GM19328 (cell line): ENCODE data around the gene S100A6.
"Not testable (repeated sequence)": the region's sequence is repeated elsewhere in the genome, so short reads cannot be mapped to it uniquely, and the experiment has no call there.

Experiments
- ATAC-seq: cut with Tn5 transposase; IDR thresholded peaks from one replicate; pipeline ENCODE4 v1.9.1; 2021; ENCODE audit warnings: mild to moderate bottlenecking, moderate library complexity; ENCODE audit not compliant: unreplicated experiment

Gene S100A6

GRCh38 chr1:153535242-153536011, at the start of gene S100A6:
S100A6 (minus strand) TSS chr1:153535991; CDS start chr1:153535339, 652 bp downstream.
- ATAC-seq = no peak

DNA sequence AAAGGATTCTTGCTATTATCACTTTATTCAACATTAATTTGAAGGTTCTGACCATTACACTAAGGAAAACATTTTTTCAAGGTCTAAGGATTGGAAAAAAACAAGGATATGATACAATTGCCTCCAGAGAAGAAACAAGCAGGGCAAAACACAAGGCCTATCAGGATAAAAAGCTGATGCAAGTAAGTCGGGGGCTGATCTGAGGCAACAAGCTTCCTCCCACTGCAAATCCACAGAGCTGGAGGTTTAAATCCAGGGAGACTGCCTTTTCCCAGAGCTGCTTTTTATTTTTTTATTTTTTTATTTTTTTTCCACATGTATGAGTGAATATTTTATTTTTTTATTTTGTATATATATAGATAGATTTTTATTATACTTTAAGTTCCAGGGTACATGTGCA, 49.2 kb upstream of the S100A6 start:
- no peak for ATAC-seq

GRCh38 chr1:153583976-153584375, 48.2 kb upstream of the S100A6 start:
- no peak for ATAC-seq

DNA sequence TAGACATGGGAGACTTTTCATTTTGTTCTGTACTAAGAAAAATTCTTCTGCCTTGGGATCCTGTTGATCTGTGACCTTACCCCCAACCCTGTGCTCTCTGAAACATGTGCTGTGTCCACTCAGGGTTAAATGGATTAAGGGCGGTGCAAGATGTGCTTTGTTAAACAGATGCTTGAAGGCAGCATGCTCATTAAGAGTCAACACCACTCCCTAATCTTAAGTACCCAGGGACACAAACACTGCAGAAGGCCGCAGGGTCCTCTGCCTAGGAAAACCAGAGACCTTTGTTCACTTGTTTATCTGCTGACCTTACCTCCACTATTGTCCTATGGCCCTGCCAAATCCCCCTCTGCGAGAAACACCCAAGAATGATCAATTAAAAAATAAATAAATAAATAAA, 47.7 kb upstream of the S100A6 start:
- ATAC-seq = not testable (repeated sequence)

- ATAC-seq = not testable (repeated sequence)
These were observed 47.0 kb upstream of the S100A6 start for GRCh38 chr1:153582836-153583235.

GRCh38 chr1:153578936-153579335, 43.1 kb upstream of the S100A6 start:
- no peak for ATAC-seq

- ATAC-seq = no peak
These were observed 42.7 kb upstream of the S100A6 start for GRCh38 chr1:153578490-153578889.

DNA sequence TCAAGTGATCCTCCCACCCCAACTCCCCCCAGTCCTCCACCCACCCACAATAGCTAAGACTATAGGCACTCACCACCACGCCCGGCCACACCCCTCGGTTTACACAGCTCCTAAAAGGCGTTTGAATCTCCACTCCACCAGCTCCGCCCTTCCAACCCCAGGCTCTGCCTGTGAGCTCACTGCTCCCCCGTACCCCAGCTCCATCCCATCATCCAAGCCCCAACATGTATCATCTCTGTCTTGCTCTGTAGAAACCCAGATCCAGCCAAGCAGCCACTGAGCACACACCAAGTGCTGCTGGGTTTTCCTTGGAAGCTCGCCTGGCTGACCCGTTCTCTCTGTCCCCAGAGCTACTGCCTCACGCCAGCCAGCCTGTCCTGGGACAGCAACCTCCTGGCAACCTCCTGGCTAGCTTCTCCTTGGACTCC, 41.8 kb upstream of the S100A6 start:
- no peak for ATAC-seq

DNA sequence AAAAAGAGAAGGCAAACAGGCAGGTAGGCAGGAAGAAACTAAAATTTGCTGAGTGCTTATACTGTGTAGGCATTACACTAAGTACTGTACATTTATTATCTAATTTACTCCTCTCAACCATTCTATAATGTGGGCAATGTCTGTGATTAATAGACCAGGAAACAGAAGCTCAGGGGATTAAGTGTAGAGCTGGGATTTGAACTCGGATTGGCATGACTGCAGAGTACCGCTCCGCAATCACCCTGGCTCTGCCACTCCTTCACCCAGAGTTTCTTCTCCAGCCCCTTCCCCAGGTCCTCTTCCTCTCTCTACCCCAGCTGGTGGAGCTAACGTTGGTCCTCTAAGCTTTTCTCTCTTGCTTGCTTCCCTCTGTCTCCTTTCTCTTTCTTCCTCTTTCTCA, 41.3 kb upstream of the S100A6 start:
- ATAC-seq = no peak

GRCh38 chr1:153575497-153575896, 39.7 kb upstream of the S100A6 start:
- not testable (repeated sequence) for ATAC-seq

GRCh38 chr1:153575081-153575491, 39.3 kb upstream of the S100A6 start:
- not testable (repeated sequence) for ATAC-seq

DNA sequence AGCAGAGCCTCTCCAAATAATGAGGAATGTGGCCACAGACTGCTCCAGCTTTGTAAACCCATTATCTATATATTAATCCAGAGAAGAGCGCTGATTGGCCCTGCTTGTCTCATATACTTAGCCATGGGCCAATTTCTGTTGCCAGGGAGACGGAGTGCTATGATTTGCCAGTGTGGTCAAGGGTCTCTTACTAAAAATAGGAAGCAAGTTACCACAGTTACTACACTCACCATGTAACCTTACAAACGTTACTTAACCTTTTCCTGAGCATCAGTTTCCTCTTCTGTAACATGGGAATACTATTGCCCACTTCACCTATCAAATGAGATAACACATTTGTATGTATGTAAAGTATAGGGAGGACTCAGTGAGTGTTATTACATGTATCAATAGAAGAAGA, 37.6 kb upstream of the S100A6 start:
- ATAC-seq = no peak

- no peak for ATAC-seq
These were observed 36.8 kb upstream of the S100A6 start for GRCh38 chr1:153572569-153573015.

- ATAC-seq = no peak
These were observed 35.9 kb upstream of the S100A6 start for GRCh38 chr1:153571706-153572105.

GRCh38 chr1:153570874-153571273, 35.1 kb upstream of the S100A6 start:
- ATAC-seq = no peak

DNA sequence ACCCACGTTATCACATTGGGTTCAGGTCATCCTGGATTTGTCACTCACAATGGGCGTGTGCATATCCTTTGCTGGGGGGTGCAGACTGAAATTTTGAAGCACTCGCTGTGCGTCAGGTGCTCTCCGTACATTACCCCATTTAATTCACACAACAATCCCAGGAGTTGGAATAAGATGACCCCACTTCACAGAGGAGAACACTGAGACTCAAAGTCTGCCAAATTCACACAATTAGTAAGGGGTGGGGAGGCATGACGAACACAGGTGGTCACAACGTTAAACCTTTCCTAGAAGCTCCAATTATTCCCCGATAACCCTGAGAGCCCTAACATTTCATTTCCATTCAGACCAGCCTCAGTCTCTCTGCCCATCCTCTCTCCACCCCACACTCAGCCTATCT, 33.7 kb upstream of the S100A6 start:
- no peak for ATAC-seq

DNA sequence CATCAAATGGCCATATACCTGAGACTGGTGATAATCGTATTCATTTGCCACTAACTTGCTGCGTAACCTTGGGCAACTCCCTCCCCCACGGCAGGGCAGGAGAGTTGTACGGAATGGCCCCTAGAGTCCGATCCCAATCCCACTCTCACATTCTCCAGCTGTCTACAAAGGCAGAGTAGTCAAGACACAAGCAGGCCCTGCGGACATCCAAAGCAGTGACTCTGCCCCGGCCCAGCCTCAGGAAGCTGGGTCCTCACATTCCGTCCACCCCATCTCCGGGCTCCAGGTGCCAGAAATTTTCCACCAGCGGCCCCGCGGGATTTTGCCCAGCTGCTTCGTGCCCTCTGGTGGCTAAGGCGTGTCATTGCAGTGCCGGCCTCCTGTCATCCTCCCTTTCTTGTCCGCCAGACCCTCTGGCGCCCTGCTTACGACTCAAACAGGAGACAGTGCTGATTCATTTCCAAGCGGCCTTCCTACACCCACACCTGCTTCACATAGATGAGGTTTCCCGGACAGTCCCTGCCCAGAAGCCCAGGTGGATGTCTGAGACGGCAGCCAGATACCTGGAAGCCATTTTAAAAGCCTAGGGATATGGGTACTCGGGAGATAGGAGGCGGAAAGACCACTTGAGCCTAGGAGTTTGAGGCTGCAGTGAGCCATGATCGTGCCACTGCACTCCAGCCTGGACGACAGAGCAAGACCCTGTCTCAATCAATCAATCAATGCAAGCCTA, 32.7 kb upstream of the S100A6 start:
- no peak for ATAC-seq

GRCh38 chr1:153567621-153568366, 32.0 kb upstream of the S100A6 start:
- no peak for ATAC-seq

DNA sequence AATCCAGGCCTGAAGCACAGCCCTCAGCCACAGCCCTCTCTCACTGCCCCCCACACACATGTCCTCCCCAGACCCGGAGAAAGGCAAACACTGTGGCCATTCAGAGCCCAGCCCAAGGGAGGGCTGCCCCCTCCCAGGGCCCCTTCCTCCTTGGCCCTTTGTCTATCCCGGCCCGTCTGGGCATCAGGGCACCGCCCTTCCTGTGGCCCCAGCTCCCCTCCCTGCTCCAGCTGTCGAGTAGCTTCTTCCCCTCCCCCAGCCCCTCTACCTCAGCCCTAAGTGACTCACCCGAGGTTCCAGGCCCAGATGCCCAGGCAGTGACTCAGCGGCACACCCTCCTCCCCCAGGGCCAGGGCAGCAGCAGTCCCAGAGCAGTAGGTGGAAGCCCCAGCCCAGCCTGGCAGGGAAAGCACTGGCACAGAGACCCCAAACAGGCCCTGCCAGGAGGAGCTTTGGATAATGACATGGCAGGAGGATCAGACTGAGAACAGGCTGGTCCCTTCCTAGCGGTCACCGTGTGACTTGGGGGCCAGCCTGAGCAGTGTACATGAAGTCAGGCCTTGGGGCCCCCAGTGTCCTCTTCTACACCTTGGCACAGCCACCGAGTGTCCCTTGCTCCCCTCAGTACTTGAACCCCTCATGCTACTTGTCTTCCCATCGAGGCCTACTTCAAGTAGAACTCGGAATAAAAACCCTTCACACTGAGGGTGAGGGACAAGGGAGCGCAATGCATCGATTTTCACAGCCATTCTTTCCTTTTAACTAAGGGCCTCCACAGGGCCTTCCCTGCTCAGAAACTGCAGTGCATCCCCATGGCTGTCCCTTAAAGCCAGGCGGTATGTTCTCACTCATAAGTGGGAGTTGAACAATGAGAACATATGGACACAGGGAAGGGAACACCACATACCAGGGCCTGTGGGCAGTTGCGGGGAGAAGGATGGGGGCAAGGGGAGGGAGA, 30.9 kb upstream of the S100A6 start:
- no peak for ATAC-seq
